Activated T-cell treated with anti-CD3 and anti-CD28 coated beads for 4 hours (primary cell): Measurements from ENCODE around the gene FNBP1.

Source experiments
- DNase-seq: peaks from one replicate; pipeline ENCODE4 v3.0.0-alpha.2; 2020

Gene FNBP1

DNA sequence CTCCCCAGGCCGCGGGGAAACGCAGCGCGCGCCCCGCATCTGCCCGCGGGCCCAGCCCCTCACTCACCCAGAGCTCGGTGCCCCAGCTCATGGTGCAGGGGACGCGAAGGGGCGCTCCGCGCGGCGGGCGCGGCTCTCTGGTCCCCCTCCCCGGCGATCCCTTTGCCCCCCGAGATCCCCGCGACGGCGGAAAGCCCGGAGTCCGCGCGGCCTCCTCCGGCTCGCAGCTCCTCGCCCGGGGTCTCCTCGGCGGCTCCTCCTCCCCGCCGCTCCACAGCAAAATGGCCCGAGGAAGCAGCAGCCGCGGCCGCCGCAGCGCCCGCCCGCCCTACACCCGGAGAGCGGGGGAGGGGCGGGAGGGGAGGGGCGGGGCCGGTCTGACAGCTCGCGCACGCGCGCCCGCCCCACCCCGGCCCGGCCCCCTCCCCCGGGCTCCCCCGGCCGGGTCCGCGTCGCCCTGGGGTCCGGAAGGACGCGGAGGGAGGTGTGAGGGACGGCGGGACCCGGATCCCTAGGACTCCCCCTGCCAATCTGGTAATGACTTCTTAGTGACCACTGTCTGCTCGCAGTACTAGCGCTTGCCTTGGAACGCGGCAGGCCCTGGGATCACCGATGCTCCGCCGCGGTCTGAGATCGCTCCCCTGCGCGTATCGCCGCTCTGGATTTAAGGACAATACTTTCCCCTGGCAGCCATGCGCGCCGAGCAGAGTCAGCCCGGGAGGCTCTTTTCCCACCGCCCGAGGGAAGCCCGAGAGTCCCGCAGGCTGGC, at the start of gene FNBP1:
FNBP1 (minus strand) TSS at position 305 of the 769 bp plus-strand sequence; CDS start at position 91, 214 bp downstream.
- DNase-seq, result peak; percentile 70

DNA sequence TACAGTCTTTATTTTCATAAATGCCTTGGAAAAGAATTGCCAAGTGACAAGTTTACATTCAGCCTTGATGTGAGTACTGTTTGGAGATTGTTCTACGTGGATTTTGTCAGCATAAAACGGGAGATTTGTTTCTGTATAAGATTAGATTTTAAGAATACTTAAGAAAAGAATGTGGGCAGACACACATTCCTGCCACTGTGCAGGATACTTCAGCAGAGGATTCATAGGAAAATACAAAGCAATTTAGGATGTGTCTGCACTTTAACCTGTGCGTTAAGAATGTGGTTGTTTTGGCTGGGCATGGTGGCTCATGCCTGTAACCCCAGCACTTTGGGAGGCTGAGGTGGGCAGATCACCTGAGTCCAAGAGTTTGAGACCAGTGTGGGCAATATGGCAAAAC, 47.9 kb upstream of the FNBP1 start:
- no peak for DNase-seq

DNA sequence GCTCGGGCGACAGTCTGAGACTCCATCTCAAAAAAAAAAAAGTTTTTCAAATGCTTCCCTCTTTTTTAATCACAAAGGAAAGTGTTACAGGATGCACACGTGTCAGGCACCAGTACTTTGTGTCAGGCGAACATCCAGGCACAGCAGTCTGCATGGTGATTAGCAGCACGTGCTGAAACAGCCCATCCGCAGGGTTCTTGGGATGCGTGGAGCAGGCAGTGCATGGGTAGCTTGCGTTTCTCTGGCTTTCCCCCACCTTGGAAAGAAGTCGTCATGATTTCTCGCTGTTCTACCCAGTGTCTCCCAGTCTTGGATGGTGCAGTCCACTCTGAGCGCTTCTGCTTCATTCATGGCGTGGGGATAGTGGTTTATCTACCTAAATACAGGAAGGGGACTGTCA, 46.2 kb upstream of the FNBP1 start:
- DNase-seq, result no peak

DNA sequence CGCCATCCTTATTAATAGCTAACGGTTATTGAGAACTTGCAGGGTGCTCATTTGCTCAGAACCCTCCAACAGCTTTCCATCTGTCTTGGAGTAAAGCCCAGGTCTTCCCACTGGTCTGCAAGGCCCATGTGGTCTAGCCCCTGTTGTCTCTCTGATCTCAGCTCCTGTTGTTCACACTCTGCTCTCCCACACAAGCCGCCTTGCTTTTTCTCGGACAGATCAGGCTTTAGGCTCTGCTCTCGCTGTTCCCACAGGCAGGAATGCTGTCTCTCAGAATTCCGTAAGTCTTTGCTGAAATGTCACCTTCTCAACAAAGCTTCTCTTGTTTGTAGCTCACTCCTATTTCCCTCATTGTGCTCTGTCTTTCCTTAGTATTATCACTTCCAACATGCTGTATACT, 45.1 kb upstream of the FNBP1 start:
- DNase-seq, result no peak

DNA sequence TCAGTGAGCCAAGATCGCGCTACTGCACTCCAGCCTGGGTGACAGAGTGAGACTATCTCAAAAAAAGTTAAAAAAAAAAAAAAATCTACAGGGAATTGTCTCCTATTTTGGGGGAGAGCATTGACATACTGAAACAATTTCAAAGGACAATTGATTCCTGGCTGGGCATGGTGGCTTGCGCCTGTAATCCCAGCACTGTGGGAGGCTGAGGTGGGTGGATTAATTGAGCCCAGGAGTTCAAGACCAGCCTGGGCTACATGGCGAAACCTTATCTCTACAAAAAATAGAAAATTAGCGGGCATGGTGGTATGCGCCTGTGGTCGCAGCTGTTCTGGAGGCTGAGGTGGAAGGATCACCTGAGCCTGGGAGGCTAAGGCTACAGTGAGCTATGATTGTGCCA, 41.3 kb upstream of the FNBP1 start:
- DNase-seq, result no peak

DNA sequence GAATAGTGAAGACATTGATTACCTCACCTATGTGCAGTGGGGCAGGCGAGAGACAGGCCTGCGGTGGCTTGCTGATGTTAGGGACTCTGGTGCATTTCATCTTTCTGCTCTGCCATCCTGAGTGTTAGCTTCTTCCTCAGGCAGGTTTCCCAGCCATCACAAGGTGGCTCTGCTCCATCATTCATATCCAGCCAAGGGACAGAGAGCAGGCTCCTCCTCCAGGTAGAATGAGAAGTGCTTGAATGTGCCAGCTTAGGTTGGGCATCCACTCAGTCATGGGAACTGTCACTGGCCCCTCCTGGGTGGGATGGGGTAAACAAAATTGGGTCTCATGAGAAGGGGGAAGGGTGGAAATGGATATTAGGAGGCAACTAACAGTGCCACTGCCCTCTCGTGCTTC, 35.6 kb upstream of the FNBP1 start:
- DNase-seq, result no peak

DNA sequence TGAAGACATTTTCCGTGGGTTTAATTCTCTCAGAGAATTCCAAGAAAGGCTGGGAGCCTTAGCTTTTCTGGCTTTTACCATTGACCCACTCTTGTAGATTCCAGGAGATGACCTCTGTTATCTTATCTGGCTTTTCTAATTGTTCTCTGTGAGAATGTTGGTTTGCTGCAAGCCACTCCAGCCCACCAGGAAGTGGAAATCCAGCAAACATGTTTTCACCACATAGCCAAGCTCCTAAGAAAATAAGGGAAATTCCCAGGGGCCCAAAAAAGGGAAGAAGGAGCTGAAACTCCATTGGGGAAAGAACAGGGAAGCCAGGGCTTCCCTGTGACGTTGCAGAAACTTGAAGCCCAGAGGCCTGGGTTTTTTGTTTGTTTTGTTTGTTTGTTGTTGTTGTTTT, 30.4 kb upstream of the FNBP1 start:
- DNase-seq, result no peak

DNA sequence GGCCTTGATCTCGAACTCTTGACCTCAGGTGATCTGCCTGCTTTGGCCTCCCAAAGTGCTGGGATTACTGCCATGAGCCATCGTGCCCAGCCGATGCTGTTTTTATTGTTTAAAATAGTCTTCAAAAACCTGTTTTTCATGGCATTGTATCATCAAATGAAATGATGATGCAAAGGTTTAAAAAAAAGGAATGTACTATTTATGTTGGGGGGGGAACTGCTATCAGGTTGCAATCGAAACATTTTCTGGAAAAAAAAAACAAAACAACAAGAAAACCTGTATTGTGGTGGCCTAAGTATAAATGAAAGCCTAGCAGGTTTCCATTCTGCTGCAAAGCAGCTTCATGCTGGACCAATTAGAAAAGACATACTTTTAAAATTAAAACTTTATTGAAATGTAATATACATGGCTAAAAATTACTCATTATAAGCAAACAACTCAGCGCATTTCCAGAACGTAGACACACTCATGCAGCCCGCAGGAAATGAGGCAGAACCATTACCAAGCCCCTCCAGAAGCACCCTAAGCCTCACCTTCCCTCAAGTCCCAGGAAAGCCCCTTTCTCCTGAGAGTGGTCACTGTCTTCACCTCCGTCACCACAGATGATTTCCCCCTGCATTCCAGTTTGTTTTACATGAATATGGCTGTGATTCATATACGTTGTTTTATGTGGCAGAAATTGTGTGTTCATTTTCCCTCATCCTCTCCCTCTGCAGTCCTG, 29.7 kb upstream of the FNBP1 start:
- no peak for DNase-seq

DNA sequence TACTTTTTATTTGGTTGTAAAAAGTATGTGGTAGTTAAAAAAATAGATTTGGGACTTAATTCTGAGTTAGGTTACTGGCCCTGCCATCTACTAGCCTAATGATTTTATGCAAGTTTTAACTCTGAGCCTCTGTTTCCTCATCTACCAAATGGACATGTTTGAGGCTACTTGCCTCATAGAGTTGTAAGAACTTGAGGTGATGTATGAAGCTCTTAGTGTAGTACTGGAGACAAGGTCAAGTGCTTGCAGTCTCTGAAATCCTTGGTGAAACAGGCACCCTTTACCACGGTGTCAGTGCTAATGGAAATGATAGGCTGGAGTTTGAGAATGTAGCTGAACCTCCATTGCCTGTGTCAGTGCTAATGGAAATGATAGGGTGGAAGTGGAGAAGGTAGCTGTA, 26.1 kb upstream of the FNBP1 start:
- no peak for DNase-seq

DNA sequence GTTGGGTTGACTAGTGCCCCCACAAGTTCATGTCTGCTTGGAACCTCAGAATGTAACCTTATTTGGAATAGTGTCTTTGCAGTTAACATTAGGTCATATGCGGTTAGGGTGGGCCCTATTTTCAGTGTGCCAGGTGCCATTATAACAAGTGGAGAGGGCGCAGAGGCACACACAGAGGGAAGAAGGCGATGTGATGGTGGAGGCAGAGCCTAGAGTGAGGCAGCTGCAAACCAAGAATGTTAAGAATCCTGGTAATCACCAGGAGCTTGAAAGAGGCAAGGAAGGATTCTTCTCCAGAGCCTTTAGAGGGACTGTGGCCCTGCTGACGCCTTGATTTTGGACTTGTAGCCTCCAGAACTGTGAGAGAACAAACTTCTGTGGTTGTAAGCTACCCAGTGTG, 21.6 kb upstream of the FNBP1 start:
- DNase-seq, result no peak

DNA sequence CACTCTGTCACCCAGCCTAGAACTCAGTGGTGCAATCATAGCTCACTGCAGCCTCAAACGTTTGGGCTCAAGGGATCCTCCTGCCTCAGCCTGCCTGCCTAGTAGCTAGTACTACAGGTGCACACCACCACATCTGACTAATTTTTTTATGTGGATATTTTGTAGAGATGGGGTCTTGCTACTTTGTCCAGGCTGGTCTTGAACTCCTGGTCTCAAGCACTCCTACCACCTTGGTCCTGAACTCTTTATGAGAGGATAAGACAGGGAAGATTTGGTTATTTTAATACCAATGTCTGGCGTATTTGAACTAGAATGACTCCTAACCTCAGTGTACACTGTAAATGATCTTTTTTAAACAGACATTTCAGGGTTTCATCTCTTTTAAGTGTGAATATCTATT, 19.8 kb upstream of the FNBP1 start:
- no peak for DNase-seq

DNA sequence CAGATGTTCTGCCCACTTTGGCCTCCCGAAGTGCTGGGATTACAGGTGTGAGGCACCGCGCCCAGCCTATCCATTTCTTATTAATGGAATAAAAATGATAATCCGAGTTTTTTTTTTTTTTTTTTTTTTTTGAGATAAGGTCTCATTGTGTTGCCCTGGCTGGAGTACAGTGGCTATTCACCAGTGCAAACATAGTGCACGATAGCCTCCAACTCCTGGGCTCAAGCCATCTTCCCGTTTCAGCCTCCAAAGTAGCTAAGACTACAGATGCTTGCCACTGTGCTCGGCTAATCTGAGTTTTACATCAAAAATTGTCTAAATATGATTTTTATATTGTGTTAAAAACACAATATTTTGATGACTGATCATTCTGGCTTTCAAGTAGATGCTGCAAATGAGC, 17.3 kb upstream of the FNBP1 start:
- no peak for DNase-seq

DNA sequence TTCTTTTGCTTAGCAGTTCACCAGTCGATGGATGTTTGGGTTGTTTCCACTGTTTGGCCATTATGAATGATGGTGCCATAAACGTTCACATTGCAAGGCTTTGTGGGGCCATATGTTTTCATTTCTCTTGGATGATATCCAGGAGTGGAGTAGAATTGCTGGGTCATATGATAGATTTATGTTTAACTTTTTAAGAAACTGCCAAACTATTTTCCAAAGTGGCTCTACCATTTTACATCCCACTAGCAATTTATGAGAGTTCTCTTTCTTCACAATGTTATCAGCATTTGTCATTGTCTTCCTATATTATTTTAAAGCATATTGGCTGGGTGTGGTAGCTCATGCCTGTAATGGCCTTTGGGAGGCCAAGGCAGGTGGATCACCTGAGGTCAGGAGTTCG, 15.9 kb upstream of the FNBP1 start:
- DNase-seq, result no peak

DNA sequence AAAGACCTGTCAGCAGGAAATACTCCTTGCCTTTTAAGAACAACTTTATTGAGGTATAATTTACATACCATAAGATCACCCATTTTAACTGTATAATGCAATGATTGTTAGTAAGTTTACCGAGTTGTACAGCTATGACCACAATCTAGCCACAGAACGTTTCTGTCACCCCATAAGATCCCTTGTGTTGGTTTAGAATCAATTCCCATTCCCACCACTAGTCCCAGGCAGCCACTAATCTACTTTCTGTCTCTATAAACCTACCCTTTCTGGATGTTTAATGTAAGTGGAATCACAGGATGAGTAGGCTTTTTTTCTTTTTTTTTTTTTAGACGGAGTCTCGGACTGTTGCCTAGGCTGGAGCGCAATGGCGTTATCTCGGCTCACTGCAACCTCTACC, 15.2 kb upstream of the FNBP1 start:
- DNase-seq, result no peak

DNA sequence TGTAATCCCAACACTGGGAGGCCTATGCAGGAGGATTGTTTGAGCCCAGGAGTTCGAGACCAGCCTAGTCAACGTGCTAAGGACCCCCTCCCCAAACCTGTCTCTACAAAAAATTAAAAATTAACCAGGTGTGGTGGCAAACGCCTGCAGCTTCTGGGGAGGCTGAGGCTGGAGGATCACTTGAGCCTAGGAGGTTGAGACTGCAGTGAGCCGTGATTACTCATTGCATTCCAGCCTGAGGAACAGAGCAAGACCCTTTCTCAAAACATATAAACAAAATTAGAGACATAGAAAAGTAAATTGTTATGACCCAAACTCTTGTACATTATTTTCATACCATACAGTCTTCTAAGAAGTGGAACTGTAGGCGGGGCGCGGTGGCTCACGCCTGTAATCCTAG, 11.8 kb upstream of the FNBP1 start:
- DNase-seq, result no peak

DNA sequence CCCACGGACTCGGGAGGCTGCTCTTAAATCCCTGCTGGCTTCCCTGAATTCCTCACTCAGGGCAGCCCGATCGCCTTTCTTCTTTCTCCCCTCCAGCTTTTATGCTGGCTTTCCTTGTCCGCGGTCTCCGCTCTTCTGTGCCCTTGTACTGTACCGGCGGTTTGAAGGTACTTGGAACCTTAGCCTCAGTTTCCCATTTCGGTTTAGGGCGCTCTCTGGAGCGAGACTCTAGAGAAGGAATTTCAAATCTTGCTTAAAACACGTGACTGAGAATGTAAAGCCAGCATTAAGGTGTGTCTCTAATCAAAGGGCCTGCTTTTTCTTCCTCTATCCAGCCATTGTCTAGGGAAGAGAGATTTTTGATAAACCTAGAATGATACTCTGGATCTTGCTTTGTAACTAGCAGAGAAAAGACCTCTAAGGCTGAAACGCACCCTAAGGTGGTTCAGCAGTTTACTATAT, 11.4 kb upstream of the FNBP1 start:
- DNase-seq, result no peak

DNA sequence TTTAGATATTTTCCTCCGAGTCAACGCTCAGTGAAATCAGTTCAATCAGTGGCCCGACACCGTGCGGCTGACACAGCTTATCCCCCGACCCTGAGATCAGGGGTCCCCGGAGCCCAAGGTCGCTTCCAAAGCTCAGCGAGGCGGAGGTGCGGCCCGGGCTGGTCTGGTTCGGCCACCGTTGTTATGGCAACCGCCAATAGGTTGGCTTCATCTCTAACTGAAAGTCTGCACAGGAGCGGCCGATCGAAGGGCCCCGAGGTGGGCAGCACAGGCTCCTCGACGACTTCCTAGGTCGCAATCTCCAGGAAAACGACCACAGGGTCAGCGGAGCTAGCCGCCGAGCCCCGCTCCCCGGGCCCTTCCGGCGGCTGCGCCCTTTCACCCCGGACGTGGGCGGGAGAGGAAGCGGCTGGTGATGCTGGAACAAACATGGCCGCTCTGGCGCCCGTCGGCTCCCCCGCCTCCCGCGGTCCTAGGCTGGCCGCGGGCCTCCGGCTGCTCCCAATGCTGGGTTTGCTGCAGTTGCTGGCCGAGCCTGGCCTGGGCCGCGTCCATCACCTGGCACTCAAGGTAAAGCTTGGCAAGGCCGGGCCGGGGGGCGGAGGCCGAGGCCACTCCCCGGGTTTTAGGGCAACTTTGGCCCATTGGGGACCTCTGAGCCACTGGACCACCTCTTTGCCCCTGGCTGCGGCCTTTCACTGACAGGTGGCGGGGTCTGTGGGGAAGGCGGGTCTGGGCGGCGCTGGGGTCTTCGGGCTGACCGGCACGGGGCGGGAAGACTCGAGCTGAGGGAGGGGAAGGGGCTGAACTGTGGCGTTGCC, 10.7 kb upstream of the FNBP1 start, which contains the start of gene GPR107:
GPR107 (plus strand) TSS at position 403 of the 821 bp plus-strand sequence; CDS start at position 430, 27 bp downstream.
- DNase-seq, result peak; percentile 76

DNA sequence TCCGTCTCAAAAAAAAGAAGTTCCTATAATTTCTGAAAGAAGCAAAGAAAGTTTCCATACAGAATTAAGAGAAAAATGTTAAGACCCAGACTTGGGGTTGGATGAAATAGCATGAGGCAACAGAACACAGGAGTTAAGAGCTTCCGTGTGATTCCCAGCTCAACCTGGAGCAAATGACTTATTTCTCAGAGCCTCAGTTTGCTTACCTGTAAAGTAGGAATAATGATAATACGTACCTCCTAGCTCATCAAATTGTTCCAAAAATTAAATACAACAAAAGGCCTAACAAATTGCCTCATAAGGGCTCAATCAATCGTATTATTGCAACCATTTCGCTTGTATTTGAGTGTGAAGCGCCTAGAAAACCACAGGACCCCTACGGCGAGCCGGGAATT, 10.1 kb upstream of the FNBP1 start:
- no peak for DNase-seq

DNA sequence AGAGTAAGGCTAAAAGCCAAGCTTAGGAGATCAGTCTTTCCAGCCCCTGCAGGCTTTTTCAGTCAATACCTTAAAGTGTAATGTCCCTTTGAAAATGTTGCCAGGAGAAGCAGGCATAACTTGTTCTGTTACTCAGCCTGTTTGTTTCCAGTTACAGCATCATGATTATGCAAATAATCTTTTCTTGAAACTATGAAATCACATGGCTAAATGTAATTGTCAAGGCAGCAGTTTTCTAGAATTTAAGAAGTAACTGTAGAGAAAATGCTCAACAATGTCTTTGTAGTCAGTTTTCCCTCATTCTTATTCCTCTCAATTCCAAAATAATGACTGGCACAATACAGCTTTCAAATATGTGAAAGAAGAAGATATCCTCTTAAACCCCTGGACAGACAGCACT, 8.9 kb upstream of the FNBP1 start:
- no peak for DNase-seq

DNA sequence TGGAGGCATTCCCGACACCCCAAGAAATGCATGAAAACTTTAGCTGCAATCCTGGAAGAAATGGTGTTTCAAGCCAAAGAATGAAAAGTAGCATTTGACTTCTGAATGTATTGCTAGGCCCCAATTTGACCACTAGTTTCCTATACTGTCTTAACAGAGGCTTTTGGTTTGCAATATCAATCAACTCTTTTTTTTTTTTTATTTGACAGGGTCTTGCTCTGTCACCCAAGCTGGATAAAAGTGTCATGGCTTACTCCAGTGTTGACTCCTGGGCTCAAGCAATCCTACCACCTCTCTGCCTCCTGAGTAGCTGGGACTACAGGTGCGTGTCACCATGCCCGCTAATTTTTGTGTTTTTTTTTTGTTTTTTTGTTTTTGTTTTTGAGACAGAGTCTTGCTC, 7.5 kb upstream of the FNBP1 start:
- DNase-seq, result no peak

DNA sequence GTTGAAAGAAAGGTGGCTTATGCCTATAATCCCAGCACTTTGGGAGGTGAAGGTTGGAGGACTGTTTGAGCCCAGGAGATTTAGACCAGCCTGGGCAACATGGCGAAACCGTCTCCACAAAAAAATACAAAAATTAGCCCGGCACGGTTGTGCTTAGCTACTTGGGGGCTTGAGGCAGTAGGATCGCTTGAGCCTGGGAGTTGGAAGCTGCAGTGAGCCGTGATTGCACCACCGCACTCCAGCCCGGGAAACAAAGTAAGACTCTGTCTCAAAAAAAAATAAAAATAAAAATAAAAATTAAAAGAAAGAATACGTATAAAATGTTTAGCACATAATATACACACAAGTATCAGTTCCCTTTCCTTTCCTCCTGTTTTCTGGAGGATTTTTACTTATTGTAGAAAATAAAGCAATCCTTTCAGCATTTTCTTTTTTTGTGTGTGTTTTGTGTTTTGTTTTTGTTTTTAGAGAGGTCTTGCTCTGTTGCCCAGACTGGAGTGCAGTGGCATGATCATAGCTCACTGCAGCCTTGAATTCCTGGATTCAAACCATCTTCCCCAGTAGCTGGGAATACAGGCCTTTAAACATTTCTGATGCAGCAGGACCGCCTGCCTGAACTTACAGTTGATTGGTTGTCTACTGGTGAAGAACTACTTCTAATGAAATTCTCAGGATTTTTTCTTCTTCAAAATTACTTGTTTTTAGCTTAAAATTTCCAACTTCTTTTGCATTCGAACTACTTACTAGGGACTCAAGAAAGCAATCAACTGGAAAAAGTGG, 6.6 kb upstream of the FNBP1 start:
- no peak for DNase-seq

DNA sequence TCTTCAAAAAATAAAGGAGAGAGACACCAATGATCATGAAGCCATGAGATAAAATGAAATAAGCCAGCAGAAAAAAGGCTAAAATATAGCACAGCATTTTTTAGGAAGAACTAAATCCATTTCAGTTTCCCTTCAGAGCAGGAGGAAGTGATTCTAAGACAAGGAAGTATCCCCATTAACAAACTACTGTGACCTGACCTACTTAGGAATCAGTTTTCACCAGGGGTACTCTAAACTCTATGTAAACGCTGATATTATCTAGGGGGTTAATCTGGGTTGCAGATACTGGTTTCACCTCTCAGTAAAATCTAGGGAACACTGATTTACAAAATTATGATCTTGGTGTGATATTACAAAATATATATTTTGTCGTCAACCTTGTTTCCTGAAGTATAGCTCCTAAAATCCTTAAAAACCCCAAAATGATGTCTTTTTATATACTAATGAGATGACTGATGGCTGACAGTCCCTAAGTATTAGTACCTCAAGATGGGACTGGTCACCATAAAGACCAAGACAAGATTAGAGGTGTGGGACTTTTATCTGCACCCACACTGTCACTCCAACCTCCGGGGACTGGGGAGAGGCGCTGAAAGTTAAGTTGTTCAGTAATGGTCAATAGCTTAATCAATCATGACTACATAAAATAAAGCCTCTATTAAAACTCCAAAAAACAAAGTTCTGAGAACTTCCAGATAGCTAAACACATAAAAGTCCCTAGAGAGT, 2.9 kb upstream of the FNBP1 start:
- DNase-seq, result no peak
